H9 (cell line): ENCODE data around the gene DIS3L. TPM values are rescaled to one million over a fixed set of nuclear protein-coding genes. Genes with fewer than 3 reads are reported as not detected.

Experiments
- DNase-seq: peaks from one replicate; pipeline ENCODE4 v3.0.0-alpha.2; 2017
- H2AFZ ChIP-seq: one replicate; pipeline ENCODE4 v1.6.1; 2013; ENCODE audit warnings: mild to moderate bottlenecking, low read length, control low read depth, moderate library complexity
- H2AK5ac ChIP-seq: 2 replicates; pipeline ENCODE4 v1.6.1; 2013; ENCODE audit warnings: low read length, control low read depth, mixed read lengths; ENCODE audit not compliant: insufficient read length
- H2BK120ac ChIP-seq: one replicate; pipeline ENCODE4 v1.6.1; 2013; ENCODE audit warnings: low read depth, mild to moderate bottlenecking, low read length, control low read depth, inconsistent platforms; ENCODE audit not compliant: poor library complexity, severe bottlenecking
- H2BK12ac ChIP-seq: 2 replicates; pipeline ENCODE4 v1.6.1; 2013; ENCODE audit warnings: low read length, control low read depth, mixed read lengths, low read depth; ENCODE audit not compliant: insufficient read length
- H2BK15ac ChIP-seq: 2 replicates; pipeline ENCODE4 v1.6.1; 2013; ENCODE audit warnings: low read depth, low read length, control low read depth
- H2BK20ac ChIP-seq: one replicate; pipeline ENCODE4 v1.6.1; 2013; ENCODE audit warnings: low read depth, mild to moderate bottlenecking, low read length, control low read depth, inconsistent platforms; ENCODE audit not compliant: poor library complexity, severe bottlenecking
- H2BK5ac ChIP-seq: 2 replicates; pipeline ENCODE4 v1.6.1; 2013; ENCODE audit warnings: low read length, control low read depth, mixed read lengths; ENCODE audit not compliant: insufficient read length
- H3K14ac ChIP-seq: 2 replicates; pipeline ENCODE4 v1.6.1; 2013; ENCODE audit warnings: low read length, control low read depth; ENCODE audit not compliant: insufficient read depth
- H3K18ac ChIP-seq: 2 replicates; pipeline ENCODE4 v1.6.1; 2013; ENCODE audit warnings: low read depth, mild to moderate bottlenecking, mixed read lengths, low read length, control low read depth; ENCODE audit not compliant: insufficient read length
- H3K23ac ChIP-seq: 2 replicates; pipeline ENCODE4 v1.6.1; 2013; ENCODE audit warnings: low read length, control low read depth, mixed read lengths, low read depth; ENCODE audit not compliant: insufficient read length
- H3K23me2 ChIP-seq: 2 replicates; pipeline ENCODE4 v1.6.1; 2013; ENCODE audit warnings: low read depth, mild to moderate bottlenecking, mixed read lengths, low read length, control low read depth; ENCODE audit not compliant: insufficient read length, poor library complexity, severe bottlenecking
- H3K27ac ChIP-seq: 2 replicates; pipeline ENCODE4 v1.5.1; 2013; ENCODE audit warnings: low read length, control low read depth, mixed read lengths, low read depth; ENCODE audit not compliant: insufficient read length
- H3K27me3 ChIP-seq: 2 replicates; pipeline ENCODE4 v1.6.1; 2013; ENCODE audit warnings: low read length, control low read depth, inconsistent platforms; ENCODE audit not compliant: insufficient read depth
- H3K4ac ChIP-seq: 2 replicates; pipeline ENCODE4 v1.6.1; 2013; ENCODE audit warnings: low read depth, mild to moderate bottlenecking, control low read depth, inconsistent platforms, low read length, moderate library complexity
- H3K4me1 ChIP-seq: 2 replicates; pipeline ENCODE4 v1.6.1; 2013; ENCODE audit warnings: low read length, control low read depth, inconsistent platforms; ENCODE audit not compliant: insufficient read depth
- H3K4me2 ChIP-seq: 2 replicates; pipeline ENCODE4 v1.6.1; 2013; ENCODE audit warnings: low read length, control low read depth, mixed read lengths; ENCODE audit not compliant: insufficient read length, insufficient read depth
- H3K56ac ChIP-seq: 2 replicates; pipeline ENCODE4 v1.6.1; 2013; ENCODE audit warnings: low read depth, mild to moderate bottlenecking, mixed read lengths, low read length, control low read depth; ENCODE audit not compliant: insufficient read length
- H3K79me1 ChIP-seq: 2 replicates; pipeline ENCODE4 v1.6.1; 2013; ENCODE audit warnings: low read depth, mild to moderate bottlenecking, moderate library complexity, low read length, control low read depth, inconsistent platforms; ENCODE audit not compliant: insufficient read depth, poor library complexity, severe bottlenecking
- H3K79me2 ChIP-seq: 2 replicates; pipeline ENCODE4 v1.6.1; 2013; ENCODE audit warnings: low read length, control low read depth, inconsistent platforms; ENCODE audit not compliant: insufficient read depth
- H3K9ac ChIP-seq: 2 replicates; pipeline ENCODE4 v1.6.1; 2013; ENCODE audit warnings: low read length, control low read depth, mixed read lengths; ENCODE audit not compliant: insufficient read length; ENCODE audit errors: extremely low read depth
- H3K9me3 ChIP-seq: one replicate; pipeline ENCODE4 v1.6.1; 2013; ENCODE audit warnings: low read depth, low read length, inconsistent platforms; ENCODE audit not compliant: control insufficient read depth
- H3T11ph ChIP-seq: one replicate; pipeline ENCODE4 v1.6.1; 2013; ENCODE audit warnings: mild to moderate bottlenecking, low read length, control low read depth, inconsistent platforms
- H4K20me1 ChIP-seq: one replicate; pipeline ENCODE4 v1.6.1; 2013; ENCODE audit not compliant: control insufficient read depth, insufficient read length, insufficient read depth
- H4K5ac ChIP-seq: 2 replicates; pipeline ENCODE4 v1.6.1; 2013; ENCODE audit warnings: low read depth, mild to moderate bottlenecking, mixed read lengths, low read length, control low read depth; ENCODE audit not compliant: insufficient read length
- H4K8ac ChIP-seq: replicated peaks from 2 replicates; pipeline ENCODE4 v1.6.1; 2013; ENCODE audit warnings: low read length, control low read depth, mixed read lengths, low read depth; ENCODE audit not compliant: insufficient read length
- H4K91ac ChIP-seq: 2 replicates; pipeline ENCODE4 v1.6.1; 2013; ENCODE audit warnings: low read depth, mild to moderate bottlenecking, moderate library complexity, mixed read lengths, low read length, control low read depth; ENCODE audit not compliant: insufficient read length
- H3K27ac Mint-ChIP-seq, 3 experiments: 2 replicates in 2 of 3; 3 replicates in 1 of 3; pipeline ENCODE4 v1.8.0; 2020 to 2021; ENCODE audit warnings: mixed read lengths in 3 of 3, mild to moderate bottlenecking in 1 of 3, moderate library complexity in 1 of 3
- H3K27me3 Mint-ChIP-seq: 2 replicates; pipeline ENCODE4 v1.8.0; 2021; ENCODE audit warnings: low read depth, mild to moderate bottlenecking, moderate library complexity, mixed read lengths
- H3K36me3 Mint-ChIP-seq, 3 experiments: 2 replicates in 2 of 3; 3 replicates in 1 of 3; pipeline ENCODE4 v1.8.0; 2020 to 2021; ENCODE audit warnings: low read depth in 3 of 3, mixed read lengths in 3 of 3; ENCODE audit not compliant: insufficient read depth in 1 of 3
- H3K4me1 Mint-ChIP-seq, 2 experiments: 2 replicates each; pipeline ENCODE4 v1.8.0; 2020; ENCODE audit warnings: mixed read lengths in 2 of 2
- H3K4me3 Mint-ChIP-seq, 2 experiments: 2 replicates in 1 of 2; 3 replicates in 1 of 2; pipeline ENCODE4 v1.8.0; 2020 to 2021; ENCODE audit warnings: mild to moderate bottlenecking in 2 of 2, mixed read lengths in 2 of 2, moderate library complexity in 1 of 2
- H3K9me3 Mint-ChIP-seq, 2 experiments: 2 replicates in 1 of 2; 3 replicates in 1 of 2; pipeline ENCODE4 v1.8.0; 2020; ENCODE audit warnings: mild to moderate bottlenecking in 2 of 2, mixed read lengths in 2 of 2, moderate library complexity in 1 of 2
- WGBS: extraction: QIAGEN DNeasy Blood & Tissue Kit; methylation state at CpG from one replicate; pipeline ENCODE4 v1.1.7; 2013; ENCODE audit warnings: missing lambda C conversion rate, low lambda C conversion rate, mixed read lengths; ENCODE audit not compliant: insufficient read length; ENCODE audit errors: extremely low coverage; 5-methylcytosine and 5-hydroxymethylcytosine counted together
- total RNA-seq: library from RNA; stranded (reverse); gene quantifications from 2 replicates; pipeline ENCODE4 v1.2.1, GENCODE V29; 2021
- TF ChIP-seq, protein P1 (sequence below): fragments of 200-600 bp; sonication (generic); conservative IDR thresholded peaks from 3 replicates; pipeline ENCODE4 v1.8.0; 2021; ENCODE audit warnings: antibody characterized with exemption, mild to moderate bottlenecking

The DIS3L gene
- total RNA-seq, 1 experiment from 2014 or later, result 30.2 TPM

DNA sequence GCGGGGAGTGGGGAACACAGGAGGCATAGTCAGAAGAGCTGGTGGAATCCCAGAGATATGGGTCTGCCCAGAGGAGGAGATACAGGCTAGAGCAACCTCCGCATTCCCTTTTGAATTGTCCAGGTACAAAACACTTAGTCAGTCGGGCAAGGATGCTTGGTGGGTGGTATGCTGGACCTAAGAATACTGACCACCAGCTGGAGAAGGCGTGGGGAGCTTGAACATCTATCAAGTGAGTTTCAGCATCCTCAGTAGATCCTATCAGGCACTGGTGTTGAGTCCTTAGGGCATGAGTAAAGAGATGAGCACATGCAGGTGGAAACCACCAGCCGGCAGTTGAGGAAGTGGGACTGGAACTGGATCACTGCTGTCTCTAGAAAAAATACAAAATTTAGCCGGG is 14.7 kb upstream of the DIS3L start:
- Histone ChIP-seq H3K9ac (no peak overlapping the region), H3K23me2 (no peaks in the 10 kb centered on the region), H3K4me1 (no peaks in the 10 kb centered on the region), H3K27ac (no peak overlapping the region), H4K8ac (no peak overlapping the region), H3K27me3 (no peaks in the 10 kb centered on the region), H3K14ac (no peak overlapping the region), H3K4ac (no peak overlapping the region), H3K4me2 (no peak overlapping the region), H4K5ac (no peak overlapping the region), H3K23ac (no peak overlapping the region), H3T11ph (no peak overlapping the region), H2BK12ac (no peak overlapping the region), H4K20me1 (no peaks in the 10 kb centered on the region), H3K79me1 (no peaks in the 10 kb centered on the region), H2AK5ac (no peak overlapping the region), H2BK20ac (no peak overlapping the region), H2AFZ (no peak overlapping the region), H4K91ac (no peak overlapping the region), H3K56ac (no peak overlapping the region), H2BK15ac (no peak overlapping the region), H2BK120ac (no peak overlapping the region), H2BK5ac (no peak overlapping the region), H3K9me3 (no peaks in the 10 kb centered on the region), H3K79me2 (no peaks in the 10 kb centered on the region), H3K18ac (no peak overlapping the region)
- Mint-ChIP-seq H3K27me3 (peaks cover 6% of the 10 kb centered on the region), H3K4me1 (peaks cover 8 to 10% of the 10 kb centered on the region in 2 experiments), H3K36me3 (peaks cover 0 to 2% (median 0%) of the 10 kb centered on the region in 3 experiments; a peak in 1 of 7 replicates), H3K27ac (no peak overlapping the region), H3K9me3 (no peaks in the 10 kb centered on the region), H3K4me3 (no peak overlapping the region)
- TF ChIP-seq, protein P1, sequence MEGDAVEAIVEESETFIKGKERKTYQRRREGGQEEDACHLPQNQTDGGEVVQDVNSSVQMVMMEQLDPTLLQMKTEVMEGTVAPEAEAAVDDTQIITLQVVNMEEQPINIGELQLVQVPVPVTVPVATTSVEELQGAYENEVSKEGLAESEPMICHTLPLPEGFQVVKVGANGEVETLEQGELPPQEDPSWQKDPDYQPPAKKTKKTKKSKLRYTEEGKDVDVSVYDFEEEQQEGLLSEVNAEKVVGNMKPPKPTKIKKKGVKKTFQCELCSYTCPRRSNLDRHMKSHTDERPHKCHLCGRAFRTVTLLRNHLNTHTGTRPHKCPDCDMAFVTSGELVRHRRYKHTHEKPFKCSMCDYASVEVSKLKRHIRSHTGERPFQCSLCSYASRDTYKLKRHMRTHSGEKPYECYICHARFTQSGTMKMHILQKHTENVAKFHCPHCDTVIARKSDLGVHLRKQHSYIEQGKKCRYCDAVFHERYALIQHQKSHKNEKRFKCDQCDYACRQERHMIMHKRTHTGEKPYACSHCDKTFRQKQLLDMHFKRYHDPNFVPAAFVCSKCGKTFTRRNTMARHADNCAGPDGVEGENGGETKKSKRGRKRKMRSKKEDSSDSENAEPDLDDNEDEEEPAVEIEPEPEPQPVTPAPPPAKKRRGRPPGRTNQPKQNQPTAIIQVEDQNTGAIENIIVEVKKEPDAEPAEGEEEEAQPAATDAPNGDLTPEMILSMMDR, result no peak
- no peak for DNase-seq
- no CpG with 5 or more reads among the region's 6 CpGs for WGBS
